HFFc6 (cell line): ENCODE data around the gene IFNA6. TPM values are rescaled to one million over a fixed set of nuclear protein-coding genes. Genes with fewer than 3 reads are reported as not detected.
A peak's percentile ranks its signal among the peaks of the same experiment; 100 is the strongest.

Source experiments
- DNase-seq: peaks from one replicate; pipeline ENCODE4 v3.0.0-alpha.2; 2018
- H3K27ac Mint-ChIP-seq: 2 replicates; pipeline ENCODE4 v1.8.0; 2020; ENCODE audit warnings: mild to moderate bottlenecking, mixed read lengths
- H3K27me3 Mint-ChIP-seq: 2 replicates; pipeline ENCODE4 v1.8.0; 2021; ENCODE audit warnings: mild to moderate bottlenecking, moderate library complexity, mixed read lengths; ENCODE audit not compliant: insufficient read depth
- H3K36me3 Mint-ChIP-seq: 2 replicates; pipeline ENCODE4 v1.8.0; 2021; ENCODE audit warnings: low read depth, mixed read lengths
- H3K4me1 Mint-ChIP-seq: 2 replicates; pipeline ENCODE4 v1.8.0; 2020; ENCODE audit warnings: low read depth, mixed read lengths
- H3K4me3 Mint-ChIP-seq: 2 replicates; pipeline ENCODE4 v1.8.0; 2020; ENCODE audit warnings: mild to moderate bottlenecking, moderate library complexity, mixed read lengths
- H3K9me3 Mint-ChIP-seq: 2 replicates; pipeline ENCODE4 v1.8.0; 2020; ENCODE audit warnings: mild to moderate bottlenecking, mixed read lengths
- CTCF ChIP-seq: fragments of 200-600 bp; sonication (generic); IDR thresholded peaks from 2 replicates; pipeline ENCODE4 v1.5.0; 2021; ENCODE audit warnings: antibody characterized with exemption, mild to moderate bottlenecking
- total RNA-seq, 6 experiments: library from RNA; stranded (reverse); fragmentation: NEBNext Ultra II Directional; extraction: Animal tissue kit (Norgen Biotek cat#: 25700); gene quantifications; 2 replicates in 1 of 6; 3 replicates in 5 of 6; pipeline ENCODE4 v1.2.3, GENCODE V29; 2021

Gene IFNA6
- total RNA-seq, 6 experiments from 2014 or later, result not detected

- DNase-seq, result no peak
Observed at GRCh38 chr9:21362287-21362686, 11.6 kb upstream of the IFNA6 start.

GRCh38 chr9:21357479-21358460 is 7.1 kb upstream of the IFNA6 start:
- peaks cover 5% of the 10 kb centered on the region; the same call in 1 of the 2 replicates for H3K9me3 Mint-ChIP-seq
- H3K36me3 Mint-ChIP-seq, result no peaks in the 10 kb centered on the region
- H3K4me3 Mint-ChIP-seq, result peak overlapping the region; percentile 41; the same call in 1 of the 2 replicates
- no peak overlapping the region for H3K27ac Mint-ChIP-seq
- no peaks in the 10 kb centered on the region; the same call in 1 of the 2 replicates for H3K4me1 Mint-ChIP-seq
- H3K27me3 Mint-ChIP-seq, result peaks cover 41% of the 10 kb centered on the region
- no peak for DNase-seq
- TF ChIP-seq CTCF, result no peak

More at GRCh38 chr9:21362287-21362686, 11.6 kb upstream of the IFNA6 start:
- Mint-ChIP-seq H3K27me3 (peaks cover 36% of the 10 kb centered on the region), H3K4me3 (no peak overlapping the region), H3K9me3 (no peaks in the 10 kb centered on the region), H3K36me3 (no peaks in the 10 kb centered on the region), H3K4me1 (no peaks in the 10 kb centered on the region; the same call in 1 of the 2 replicates), H3K27ac (no peak overlapping the region)
- TF ChIP-seq CTCF, result no peak

GRCh38 chr9:21348430-21348970 is 2.2 kb downstream of the IFNA6 start:
- H3K27ac Mint-ChIP-seq, result no peak overlapping the region
- peaks cover 17% of the 10 kb centered on the region for H3K27me3 Mint-ChIP-seq
- H3K4me1 Mint-ChIP-seq, result no peaks in the 10 kb centered on the region
- peaks cover 3% of the 10 kb centered on the region; the same call in 1 of the 2 replicates for H3K36me3 Mint-ChIP-seq
- H3K4me3 Mint-ChIP-seq, result no peak overlapping the region
- no peak for TF ChIP-seq CTCF
- no peak for DNase-seq
- peaks cover 15% of the 10 kb centered on the region for H3K9me3 Mint-ChIP-seq

- Mint-ChIP-seq H3K4me1 (peaks cover 8% of the 10 kb centered on the region), H3K27me3 (peaks cover 15% of the 10 kb centered on the region), H3K36me3 (peaks cover 6% of the 10 kb centered on the region; the same call in 1 of the 2 replicates), H3K9me3 (peaks cover 18% of the 10 kb centered on the region), H3K4me3 (no peak overlapping the region), H3K27ac (no peak overlapping the region)
- DNase-seq, result no peak
- no peak for TF ChIP-seq CTCF
Observed at GRCh38 chr9:21340735-21341134, 10.0 kb downstream of the IFNA6 start.

- Mint-ChIP-seq H3K9me3 (no peaks in the 10 kb centered on the region), H3K4me1 (peaks cover 38% of the 10 kb centered on the region), H3K36me3 (peaks cover 25% of the 10 kb centered on the region), H3K27ac (no peak overlapping the region), H3K4me3 (0 out of 2 replicates have a peak overlapping the region, but pooled peaks have one; percentile 67), H3K27me3 (peaks cover 12% of the 10 kb centered on the region)
- no peak for DNase-seq
- TF ChIP-seq CTCF, result no peak
Observed at GRCh38 chr9:21336457-21336856, 14.2 kb downstream of the IFNA6 start.
